NCI-H187 treated with DMSO at 0.1 percent for 48 hours (cell line): Measurements from ENCODE around the gene TNS3.

Experiments
- DNase-seq: peaks from one replicate; lab custom pipeline; 2025; lab: John Stamatoyannopoulos, UW

The TNS3 gene

GRCh38 chr7:47347346-47347745 lies 234.6 kb downstream of the TNS3 start:
- DNase-seq = no peak

GRCh38 chr7:47346377-47346914 lies 235.5 kb downstream of the TNS3 start:
- DNase-seq = no peak

GRCh38 chr7:47345857-47346298 lies 236.0 kb downstream of the TNS3 start:
- DNase-seq = no peak

- DNase-seq = no peak
These were observed 237.5 kb downstream of the TNS3 start for GRCh38 chr7:47344171-47344955.

GRCh38 chr7:47343061-47343455 lies 238.9 kb downstream of the TNS3 start:
- DNase-seq = no peak

- DNase-seq = no peak
These were observed 239.4 kb downstream of the TNS3 start for GRCh38 chr7:47342296-47343060.

- no peak for DNase-seq
These were observed 241.4 kb downstream of the TNS3 start for GRCh38 chr7:47340517-47340916.

GRCh38 chr7:47338026-47338425 lies 243.9 kb downstream of the TNS3 start:
- no peak for DNase-seq

GRCh38 chr7:47337531-47337930 lies 244.4 kb downstream of the TNS3 start:
- DNase-seq = no peak

GRCh38 chr7:47336472-47337425 lies 245.2 kb downstream of the TNS3 start:
- no peak for DNase-seq

GRCh38 chr7:47335557-47336471 lies 246.1 kb downstream of the TNS3 start:
- DNase-seq = no peak

- DNase-seq = no peak
These were observed 246.8 kb downstream of the TNS3 start for GRCh38 chr7:47335071-47335470.

- no peak for DNase-seq
These were observed 248.0 kb downstream of the TNS3 start for GRCh38 chr7:47333959-47334358.

- no peak for DNase-seq
These were observed 248.4 kb downstream of the TNS3 start for GRCh38 chr7:47333554-47333887.

GRCh38 chr7:47332681-47333553 lies 249.0 kb downstream of the TNS3 start:
- no peak for DNase-seq

GRCh38 chr7:47332213-47332612 lies 249.7 kb downstream of the TNS3 start:
- DNase-seq = no peak

GRCh38 chr7:47331179-47331565 lies 250.7 kb downstream of the TNS3 start:
- no peak for DNase-seq

GRCh38 chr7:47330561-47331178 lies 251.2 kb downstream of the TNS3 start:
- no peak for DNase-seq

- DNase-seq = no peak
These were observed 251.9 kb downstream of the TNS3 start for GRCh38 chr7:47330026-47330425.
